ENCODE measurements around the gene SNRPD1. TPM values are rescaled to one million over a fixed set of nuclear protein-coding genes. Genes with fewer than 3 reads are reported as not detected.

SNRPD1 gene
- total and polyA plus RNA-seq, 4 donors: 8.8 to 35.4 (median 22.5) TPM

DNA sequence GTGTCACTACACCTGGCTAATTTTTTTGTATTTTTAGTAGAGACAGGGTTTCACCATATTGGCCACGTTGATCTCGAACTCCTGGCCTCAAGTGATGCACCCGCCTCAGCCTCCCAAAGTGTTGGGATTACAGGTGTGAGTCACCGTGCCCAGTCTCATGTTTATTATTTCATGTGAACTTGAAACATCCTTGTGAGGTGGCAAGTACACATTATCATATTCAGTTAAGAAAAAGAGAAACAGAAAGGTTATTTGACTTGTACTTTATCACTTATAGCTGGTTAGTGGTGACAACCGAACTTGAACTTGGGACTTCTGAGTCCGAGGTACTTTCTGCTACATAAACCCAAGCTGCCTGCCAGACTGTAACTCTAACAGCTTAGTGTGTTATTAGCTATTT is 68.0 kb downstream of the SNRPD1 start:
- 83 to 92% methylated on average over 6 of the region's 6 CpGs for WGBS, 2 donors
- ATAC-seq (ENCODE audit: low FRiP score): no peak
- intact Hi-C loops (cut with DNase I): no loop called here

GRCh38 chr18:21682371-21683051 is 70.4 kb downstream of the SNRPD1 start:
- ATAC-seq (ENCODE audit: low FRiP score) (no peak), DNase-seq (no peak)
- Histone ChIP-seq H3K9me3 (ENCODE audit: control insufficient read depth, low read length) (no peaks in the 10 kb centered on the region), H3K27me3 (ENCODE audit: control insufficient read depth in 1 of 2, insufficient read depth in 2 of 2, low read length in 1 of 2) (no peaks in the 10 kb centered on the region), H3K4me3 (ENCODE audit: low read length in 2 of 2) (peak overlapping the region in 1 of 2 donors; percentile 23), H3K27ac (ENCODE audit: low read depth in 1 of 2, low read length in 2 of 2) (peak overlapping the region in 1 of 2 donors; percentile 43), H3K4me1 (ENCODE audit: control insufficient read depth in 1 of 2, insufficient read depth in 2 of 2, low read length in 2 of 2) (peaks cover 0 to 2% of the 10 kb centered on the region in 2 donors), H3K36me3 (ENCODE audit: control insufficient read depth in 1 of 2, insufficient read depth in 2 of 2, low read length in 1 of 2) (no peaks in the 10 kb centered on the region)
- WGBS, 2 donors: 34 to 36% methylated on average over 11 of the region's 11 CpGs
- intact Hi-C loops (cut with DNase I): no loop called here

More for the DNA sequence above, 68.0 kb downstream of the SNRPD1 start:
- Histone ChIP-seq H3K4me3 (ENCODE audit: low read length in 2 of 2) (no peak overlapping the region), H3K9me3 (ENCODE audit: control insufficient read depth, low read length) (no peaks in the 10 kb centered on the region), H3K4me1 (ENCODE audit: control insufficient read depth in 1 of 2, insufficient read depth in 2 of 2, low read length in 2 of 2) (no peaks in the 10 kb centered on the region), H3K27ac (ENCODE audit: low read depth in 1 of 2, low read length in 2 of 2) (no peak overlapping the region), H3K36me3 (ENCODE audit: control insufficient read depth in 1 of 2, insufficient read depth in 2 of 2, low read length in 1 of 2) (no peaks in the 10 kb centered on the region), H3K27me3 (ENCODE audit: control insufficient read depth in 1 of 2, insufficient read depth in 2 of 2, low read length in 1 of 2) (no peaks in the 10 kb centered on the region)
- no peak for DNase-seq

Small RNA genes lying within 50 kb of the gene (microRNA-seq; reads per million reads assigned to microRNA genes)
- gene MIR320C1: 0 to 10.7 reads per million in 2 donors

Other genes starting within 250 kb of the SNRPD1 start
- 10 to 100 TPM; 19.1 to 21.2 TPM for gene ESCO1, start 11.6 kb upstream of the SNRPD1 start, total RNA-seq
- 10 to 100 TPM in 1 of 2 donors, 1 to 10 TPM in 1; 7.2 to 12.4 TPM for gene ESCO1, start 11.6 kb upstream of the SNRPD1 start, polyA plus RNA-seq
- gene ABHD3, start 92.5 kb downstream of the SNRPD1 start, total RNA-seq: 10 to 100 TPM; 17.5 to 21.7 TPM
- gene ABHD3, start 92.5 kb downstream of the SNRPD1 start, polyA plus RNA-seq: 10 to 100 TPM in 1 of 2 donors, 1 to 10 TPM in 1; 7.6 to 22.6 TPM
- 10 to 100 TPM; 57.1 to 63.5 TPM for gene MIB1, start 128.5 kb downstream of the SNRPD1 start, total RNA-seq
- 10 to 100 TPM in 1 of 2 donors, 1 to 10 TPM in 1; 8.5 to 12.3 TPM for gene MIB1, start 128.5 kb downstream of the SNRPD1 start, polyA plus RNA-seq